T-helper 2 cell (primary cell): ENCODE results near the gene PGP.
"Not testable (repeated sequence)": the region's sequence is repeated elsewhere in the genome, so short reads cannot be mapped to it uniquely, and the experiment has no call there.

Source experiments
- DNase-seq, 5 experiments: peaks; one replicate each; pipeline versions ENCODE4 v3.0.0 to v3.0.0-alpha.2; 2012 to 2022
- total RNA-seq, 2 donors: gene quantifications; one replicate each; lab custom pipeline; 2026; lab: John Stamatoyannopoulos, UW

Gene PGP
- total RNA-seq: 17.1 to 17.5 reads per million in 2 donors

GRCh38 chr16:2214719-2214968 lies at the start of gene PGP:
TSS of gene PGP (minus strand) at chr16:2214840. CDS start at chr16:2214777, 63 bp downstream.
- DNase-seq: no peak

DNA sequence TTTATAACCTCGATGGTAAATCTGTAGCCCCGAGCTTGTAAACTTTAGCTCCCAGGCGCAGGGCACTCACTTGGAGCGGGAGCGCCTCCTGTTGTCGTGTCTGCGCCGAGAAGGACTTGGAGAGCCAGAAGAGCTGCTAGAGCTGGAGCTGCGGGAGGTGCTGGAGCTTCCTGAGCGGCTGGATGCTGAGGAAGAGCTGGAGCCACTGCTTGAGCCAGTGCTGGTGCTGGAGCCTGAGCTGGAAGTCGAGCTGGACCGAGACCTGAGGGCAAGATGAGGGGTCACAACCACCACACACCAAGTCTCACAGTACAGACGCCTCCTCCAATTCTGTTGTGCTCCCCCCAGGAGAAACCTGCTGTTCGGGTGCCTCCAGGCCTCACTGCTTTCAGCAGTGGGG lies 48.4 kb upstream of the PGP start:
- not testable (repeated sequence) for DNase-seq

GRCh38 chr16:2260250-2260649 lies 45.6 kb upstream of the PGP start:
- no peak for DNase-seq

DNA sequence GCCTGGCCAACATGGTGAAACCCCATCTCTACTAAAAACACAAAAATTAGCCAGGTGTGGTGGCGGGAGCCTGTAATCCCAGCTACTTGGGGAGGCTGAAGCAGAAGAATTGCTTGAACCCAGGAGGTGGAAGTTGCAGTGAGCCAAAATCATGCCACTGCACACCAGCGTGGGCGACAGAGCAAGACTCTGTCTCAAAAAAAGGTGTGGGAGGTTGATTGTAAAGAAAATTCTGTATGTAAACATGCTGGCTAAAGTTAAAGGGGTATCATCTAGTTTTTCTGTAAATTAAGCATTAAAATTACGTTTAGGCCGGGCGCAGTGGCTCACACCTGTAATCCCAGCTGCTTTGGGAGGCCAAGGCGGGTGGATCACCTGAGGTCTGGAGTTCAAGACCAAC lies 43.9 kb upstream of the PGP start:
- not testable (repeated sequence) for DNase-seq

GRCh38 chr16:2257726-2258125 lies 43.1 kb upstream of the PGP start:
- no peak for DNase-seq

GRCh38 chr16:2256531-2257140 lies 42.0 kb upstream of the PGP start:
- DNase-seq: no peak

- DNase-seq: no peak
These were observed 38.7 kb upstream of the PGP start for GRCh38 chr16:2253293-2253692.

- no peak for DNase-seq
These were observed 38.1 kb upstream of the PGP start for GRCh38 chr16:2252806-2253148.

GRCh38 chr16:2251296-2252111 lies 36.9 kb upstream of the PGP start, which contains the start of gene ECI1:
TSS of gene ECI1 (minus strand) at chr16:2251587. CDS start at chr16:2251566, 21 bp downstream.
- DNase-seq: peak; percentile 57 to 84 (median 67)

DNA sequence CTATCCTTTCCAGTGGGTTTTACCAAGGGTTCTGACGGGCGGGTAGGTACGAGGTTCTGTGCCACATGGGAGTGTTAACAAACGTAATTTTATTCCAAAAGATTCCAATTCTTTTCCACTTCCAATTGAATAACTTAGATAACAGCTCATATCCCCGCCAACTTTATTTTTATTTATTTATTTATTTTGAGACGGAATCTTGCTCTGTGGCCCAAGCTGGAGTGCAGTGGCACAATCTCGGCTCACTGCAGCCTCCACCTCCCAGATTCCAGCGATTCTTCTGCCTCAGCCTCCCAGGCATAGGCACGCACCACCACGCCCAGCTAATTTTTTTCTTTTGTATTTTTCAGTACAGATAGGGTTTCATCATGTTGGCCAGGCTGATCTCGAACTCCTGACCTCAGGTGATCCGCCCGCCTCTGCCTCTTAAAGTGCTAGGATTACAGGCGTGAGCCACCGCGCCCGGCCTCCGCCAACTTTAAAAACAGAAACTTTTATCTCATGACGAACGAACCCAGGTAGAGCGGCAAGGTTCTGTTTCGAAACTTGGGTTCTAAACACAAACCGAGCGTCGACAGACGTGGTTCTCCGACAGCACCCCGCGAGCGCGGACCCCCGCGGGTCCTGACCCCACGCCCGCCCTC lies 36.1 kb upstream of the PGP start:
- peak in 3 of 5 experiments; percentile 36 to 53 (median 40) for DNase-seq

DNA sequence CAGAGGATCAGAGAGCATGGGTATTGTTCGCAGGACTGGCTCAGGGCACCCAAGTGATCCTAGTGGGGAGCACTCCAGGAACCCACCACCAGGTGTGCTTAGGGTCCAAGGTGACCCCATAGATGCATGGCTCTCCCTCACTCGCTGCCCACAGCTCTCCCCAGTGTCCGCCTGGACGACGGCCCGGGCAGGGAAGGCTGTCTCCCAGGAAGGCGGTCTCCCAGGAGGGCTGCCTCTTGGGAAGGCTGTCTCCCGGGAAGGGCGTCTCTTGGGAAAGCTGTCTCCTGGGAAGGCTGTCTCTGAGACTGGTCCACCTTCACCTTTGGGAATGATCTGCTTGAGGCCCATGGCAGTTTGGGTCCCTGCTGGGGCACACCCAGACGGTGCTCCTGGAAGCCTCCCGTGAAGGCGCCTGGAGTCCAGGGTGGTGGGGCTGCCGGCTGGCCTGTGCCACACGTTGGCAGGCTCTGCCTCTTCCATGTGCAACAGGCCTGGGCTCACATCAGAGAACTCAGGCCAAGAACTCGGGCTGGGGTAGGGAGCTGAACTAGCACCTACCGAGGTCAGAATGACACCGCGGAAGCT lies 31.8 kb upstream of the PGP start:
- DNase-seq: no peak

DNA sequence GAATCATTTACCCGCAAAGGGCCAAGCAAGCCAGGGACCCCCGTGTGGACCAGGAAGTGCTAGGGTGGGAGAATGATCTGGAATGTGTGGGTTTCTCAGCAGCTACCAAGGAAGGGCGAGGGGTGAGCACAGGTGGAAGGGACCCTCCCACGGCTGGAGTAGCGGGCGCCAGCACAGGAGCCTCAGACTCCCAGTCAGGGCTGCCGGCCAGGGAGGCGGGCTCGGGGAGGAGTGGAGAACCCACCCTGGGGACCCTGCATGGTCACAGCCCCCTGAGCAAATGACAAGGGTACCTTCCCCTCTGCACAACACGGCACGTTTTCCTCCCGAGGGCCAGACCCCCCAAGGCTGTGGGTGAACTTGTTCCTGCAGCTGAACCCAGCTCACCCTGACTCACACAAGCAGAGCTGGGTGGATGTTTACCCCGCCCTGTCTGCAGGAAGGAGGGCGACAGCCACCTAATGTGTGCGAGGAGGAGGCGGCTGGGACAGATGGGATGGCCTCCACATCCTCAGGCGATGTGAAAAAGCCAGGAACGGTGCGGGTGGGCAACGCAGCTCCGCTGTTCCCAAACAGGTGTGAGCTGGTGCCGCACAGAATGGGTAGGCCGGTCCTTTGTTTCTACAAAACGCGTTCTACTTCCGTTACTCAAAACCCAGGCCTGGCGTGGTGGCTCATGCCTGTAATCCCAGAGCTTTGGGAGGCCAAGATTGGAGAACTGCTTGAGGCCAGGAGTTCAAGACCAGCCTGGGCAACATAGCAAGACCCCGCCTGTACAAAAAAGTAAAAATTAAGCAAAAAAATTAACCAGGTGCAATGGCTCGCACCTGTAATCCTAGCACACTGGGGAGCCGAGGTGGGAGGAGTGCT lies 30.5 kb upstream of the PGP start:
- DNase-seq: no peak

GRCh38 chr16:2244301-2244700 lies 29.7 kb upstream of the PGP start:
- DNase-seq: no peak

DNA sequence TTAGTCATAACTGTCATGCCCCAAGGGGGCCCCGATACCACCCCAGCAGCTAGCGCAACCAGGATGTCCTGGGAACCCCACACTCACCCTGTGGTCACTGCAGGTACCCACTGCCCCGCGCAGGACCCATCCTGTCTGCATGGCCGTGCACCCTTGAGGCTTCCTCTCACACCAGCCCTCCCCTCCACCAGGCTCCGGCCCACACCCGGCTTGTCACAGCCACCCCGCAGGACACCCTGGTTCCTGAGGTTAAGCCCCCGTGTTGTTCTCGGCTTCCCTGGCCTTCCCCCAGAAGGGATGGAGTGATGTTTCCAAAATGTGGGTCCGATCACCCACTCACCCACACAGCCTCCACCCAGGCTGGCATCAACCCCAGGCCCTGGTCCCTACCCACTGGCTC lies 29.1 kb upstream of the PGP start:
- DNase-seq: no peak

DNA sequence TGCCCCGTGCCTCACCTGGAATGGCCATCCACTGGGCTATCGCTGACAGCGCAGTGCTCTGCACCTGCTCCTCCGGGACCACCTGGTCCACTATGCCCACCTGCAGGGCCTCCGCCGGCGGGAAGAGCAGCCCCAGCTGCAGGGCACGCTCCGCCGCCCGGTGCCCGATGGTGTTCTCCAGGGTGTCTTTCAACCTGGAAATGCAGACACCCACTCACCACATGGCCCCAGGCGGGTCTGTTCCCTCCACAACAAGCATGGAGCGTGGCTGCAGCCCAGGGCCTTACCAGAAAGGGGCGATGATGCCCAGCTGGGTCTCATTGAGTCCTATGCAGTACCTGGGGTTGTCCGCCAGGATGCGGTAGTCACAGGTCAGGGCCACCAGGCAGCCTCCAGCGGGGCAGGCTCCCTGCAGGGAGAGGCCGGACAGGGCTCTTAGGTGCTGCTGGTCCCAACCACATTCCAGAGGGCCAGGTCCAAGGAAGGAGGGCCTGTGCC lies 28.4 kb upstream of the PGP start:
- DNase-seq: no peak

- no peak for DNase-seq
These were observed 28.0 kb upstream of the PGP start for GRCh38 chr16:2242598-2242997.

- DNase-seq: not testable (repeated sequence)
These were observed 25.7 kb upstream of the PGP start for GRCh38 chr16:2240331-2240730.

DNA sequence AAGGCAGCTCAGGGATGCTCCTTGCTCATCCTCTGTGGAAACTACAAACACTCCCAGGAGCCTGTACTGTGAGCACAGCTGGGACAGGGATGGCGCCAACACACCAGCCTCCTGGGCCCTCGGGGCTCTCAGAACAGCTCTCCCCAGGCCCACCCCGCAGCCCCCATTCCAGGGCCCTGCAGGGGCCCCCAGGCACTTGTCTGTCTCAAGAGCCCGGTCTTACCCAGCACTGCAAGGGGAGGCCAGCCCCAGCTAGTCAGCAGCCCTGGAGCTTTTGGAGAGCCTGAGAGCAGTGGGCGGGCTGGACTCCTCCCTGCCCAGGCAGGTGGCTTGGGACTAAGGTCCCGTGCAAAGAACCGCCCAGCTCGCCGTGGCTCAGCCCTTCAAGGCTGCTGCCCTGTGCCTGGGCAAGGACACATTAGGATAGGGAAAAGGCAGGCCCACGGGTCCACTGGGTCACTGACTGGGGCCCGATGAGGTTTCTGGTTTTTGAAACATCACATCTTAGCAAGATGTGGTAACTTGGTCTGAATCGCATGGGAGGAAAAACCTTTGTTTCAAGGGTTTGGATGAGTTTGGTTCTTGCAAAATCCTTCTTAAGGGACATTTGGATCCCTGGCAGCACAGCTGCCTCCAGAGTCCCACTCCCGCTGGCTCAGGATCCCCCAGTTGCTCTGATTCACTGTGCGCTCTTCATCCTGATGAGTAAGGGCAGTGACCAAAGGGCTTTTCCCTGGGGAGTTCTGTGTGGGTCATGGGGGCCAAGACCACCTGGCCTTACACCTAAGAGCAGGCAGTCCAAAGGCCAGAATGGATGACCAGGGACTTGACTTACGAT lies 24.4 kb upstream of the PGP start:
- no peak for DNase-seq

DNA sequence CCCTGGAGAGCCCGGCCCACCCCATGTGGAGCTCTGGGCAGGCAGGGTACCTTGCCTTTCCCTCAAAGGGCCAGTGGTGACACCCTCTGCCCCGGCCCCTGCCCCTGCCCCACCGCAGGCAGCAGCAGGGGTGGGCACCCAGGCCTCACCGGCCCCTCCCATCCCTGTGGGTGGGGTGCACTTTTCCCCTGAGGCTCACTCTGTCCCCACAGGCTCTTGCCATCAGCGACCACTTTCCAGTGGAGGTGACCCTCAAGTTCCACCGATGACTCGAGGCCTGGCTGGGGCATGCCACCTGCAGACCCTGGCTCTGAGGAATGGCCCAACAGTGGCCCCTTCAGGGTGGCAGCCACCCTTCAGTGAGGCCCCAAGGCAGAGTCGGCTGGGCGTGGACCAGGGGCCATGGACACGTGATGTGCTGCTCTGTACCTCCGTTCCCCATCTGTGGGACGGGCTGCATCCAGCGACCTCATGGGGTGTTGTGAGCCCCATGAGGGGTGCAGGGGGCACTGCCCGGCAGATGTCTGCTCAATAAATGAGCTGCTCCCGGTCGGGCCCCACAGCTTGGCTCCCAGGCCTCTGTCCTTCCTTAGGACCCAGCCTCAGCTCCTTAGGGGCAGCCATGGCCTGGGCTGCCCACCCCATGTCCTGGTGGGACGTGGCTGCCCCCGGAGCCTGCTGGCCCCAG lies 23.7 kb upstream of the PGP start:
- DNase-seq: no peak

DNA sequence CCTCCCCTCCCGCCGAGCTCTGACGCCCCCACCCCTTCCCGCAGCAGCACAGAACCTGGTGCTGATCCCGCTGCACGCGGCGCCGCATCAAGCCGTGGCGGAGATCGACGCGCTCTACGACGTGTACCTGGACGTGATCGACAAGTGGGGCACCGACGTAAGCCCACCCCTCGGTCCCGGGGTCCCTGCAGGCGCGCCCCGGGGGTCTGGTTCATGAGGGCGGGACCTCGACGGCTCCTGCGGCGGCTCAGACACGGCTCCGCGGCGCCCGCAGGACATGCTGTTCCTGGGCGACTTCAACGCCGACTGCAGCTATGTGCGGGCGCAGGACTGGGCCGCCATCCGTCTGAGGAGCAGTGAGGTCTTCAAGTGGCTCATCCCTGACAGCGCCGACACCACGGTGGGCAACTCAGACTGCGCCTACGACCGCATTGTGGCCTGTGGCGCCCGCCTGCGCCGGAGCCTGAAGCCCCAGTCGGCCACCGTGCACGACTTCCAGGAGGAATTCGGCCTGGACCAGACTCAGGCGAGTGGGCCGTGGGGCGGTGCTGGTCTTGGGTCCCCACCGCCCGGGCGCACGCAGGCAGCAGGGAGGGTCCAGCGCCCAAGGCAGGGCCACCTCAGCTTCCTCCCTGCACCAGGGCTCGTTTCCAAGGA lies 23.0 kb upstream of the PGP start:
- DNase-seq: no peak
